Activated effector memory CD4-positive, alpha-beta T cell treated with Interleukin-2 at 50 U/mL for 16 hours (primary cell): Measurements from ENCODE around the gene DOP1B.
"Not testable (repeated sequence)": the region's sequence is repeated elsewhere in the genome, so short reads cannot be mapped to it uniquely, and the experiment has no call there.

Experiments used
- DNase-seq: peaks from one replicate; pipeline ENCODE4 v3.0.0-alpha.2; 2020

Gene DOP1B

GRCh38 chr21:36135391-36136102, 21.1 kb upstream of the DOP1B start:
- peak; percentile 51 for DNase-seq

- DNase-seq, result not testable (repeated sequence)
Measured at GRCh38 chr21:36139791-36140190, 16.8 kb upstream of the DOP1B start.

DNA sequence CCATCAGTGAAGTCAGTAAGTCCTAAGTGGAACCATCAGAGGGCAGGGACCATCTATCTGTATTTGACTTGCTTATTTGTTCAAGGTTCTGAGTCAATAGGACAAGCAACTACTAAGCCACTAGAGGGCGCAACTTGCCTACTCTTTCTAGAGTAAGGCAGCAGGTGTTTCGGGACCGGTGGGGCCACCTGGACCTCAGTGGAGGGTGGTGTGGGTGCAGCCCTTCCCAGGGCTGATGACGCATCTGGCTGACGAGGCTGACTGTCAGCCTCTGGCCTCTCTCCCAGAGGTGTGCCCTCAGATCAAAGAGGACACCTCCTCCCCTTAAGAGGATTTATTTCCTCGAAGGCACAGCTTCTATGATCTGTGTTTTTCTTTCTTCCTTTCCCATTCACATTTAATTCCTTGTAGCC, 15.1 kb upstream of the DOP1B start:
- DNase-seq, result peak; percentile 70

DNA sequence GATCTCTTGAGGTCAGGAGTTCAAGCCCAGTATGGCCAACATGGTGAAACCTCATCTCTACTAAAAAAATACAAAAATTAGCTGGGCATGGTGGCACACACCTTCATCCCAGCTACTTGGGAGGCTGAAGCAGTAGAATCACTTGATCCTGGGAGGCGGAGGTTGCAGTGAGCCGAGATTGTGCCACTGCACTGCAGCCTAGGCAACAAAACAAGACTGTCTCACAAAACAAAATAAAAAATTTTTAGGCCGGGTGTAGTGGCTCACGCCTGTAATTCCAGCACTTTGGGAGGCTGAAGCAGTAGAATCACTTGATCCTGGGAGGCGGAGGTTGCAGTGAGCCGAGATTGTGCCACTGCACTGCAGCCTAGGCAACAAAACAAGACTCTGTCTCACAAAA, 12.4 kb upstream of the DOP1B start:
- DNase-seq, result not testable (repeated sequence)

DNA sequence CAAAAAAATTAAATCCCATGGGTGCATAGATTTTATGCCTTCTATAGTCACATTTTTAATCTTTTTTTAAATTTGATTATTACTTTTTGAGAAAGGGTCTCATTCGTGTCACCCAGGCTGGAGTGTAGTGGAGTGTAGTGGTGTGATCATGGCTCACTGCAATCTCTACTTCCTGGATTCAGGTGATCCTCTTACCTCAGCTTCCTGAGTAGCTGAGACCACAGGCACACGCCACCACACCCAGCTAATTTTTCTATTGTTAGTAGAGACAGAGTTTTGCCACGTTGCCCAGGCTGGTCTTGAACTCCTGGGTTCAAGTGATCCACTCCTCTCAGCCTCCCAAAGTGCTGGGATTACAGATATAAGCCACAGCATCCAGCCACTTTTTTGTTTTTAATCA, 11.4 kb upstream of the DOP1B start:
- DNase-seq, result no peak

GRCh38 chr21:36147911-36148310, 8.7 kb upstream of the DOP1B start:
- DNase-seq, result no peak

- DNase-seq, result no peak
Measured at GRCh38 chr21:36148886-36149285, 7.7 kb upstream of the DOP1B start.

- DNase-seq, result no peak
Measured at GRCh38 chr21:36149788-36150711, 6.6 kb upstream of the DOP1B start.

DNA sequence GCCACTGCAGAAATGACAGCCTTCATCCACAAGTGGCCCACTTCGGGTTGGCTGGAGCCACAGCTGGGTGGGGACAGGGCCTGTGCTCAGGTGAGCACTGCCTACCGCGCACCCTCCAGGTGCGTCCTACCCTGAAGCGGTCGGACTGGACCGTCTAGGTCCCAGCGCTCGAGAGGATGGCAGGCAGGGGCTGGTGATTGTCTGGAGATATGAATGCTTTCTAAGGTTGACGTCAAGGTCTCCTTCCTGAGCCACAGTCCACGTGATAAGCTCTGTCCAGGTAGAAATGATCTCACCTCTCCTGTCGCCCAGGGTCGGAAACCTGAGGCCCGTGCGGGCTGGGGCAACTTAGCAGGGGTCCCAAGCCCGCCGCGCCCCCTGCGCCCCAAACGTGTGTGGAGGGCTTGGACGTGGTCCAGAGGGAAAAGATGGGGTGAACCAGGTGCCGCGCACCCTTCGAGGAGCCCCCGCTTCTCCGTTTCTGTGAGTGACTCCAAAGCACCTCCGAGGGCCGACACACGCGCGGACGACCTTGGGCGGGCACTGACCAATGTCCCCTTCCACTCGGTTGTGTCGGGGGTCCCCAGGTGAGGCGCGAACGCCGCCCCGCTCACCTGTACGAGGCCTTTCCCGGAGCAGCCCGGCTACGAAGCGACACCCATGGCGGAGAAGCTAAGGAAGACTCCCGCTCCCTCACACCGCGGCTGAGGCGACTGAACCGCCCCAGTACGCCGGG, 853 bp upstream of the DOP1B start:
- DNase-seq, result no peak

GRCh38 chr21:36156339-36156814, 247 bp upstream of the DOP1B start:
- DNase-seq, result peak; percentile 100

- no peak for DNase-seq
Measured at GRCh38 chr21:36159356-36159921, 2.8 kb downstream of the DOP1B start.

DNA sequence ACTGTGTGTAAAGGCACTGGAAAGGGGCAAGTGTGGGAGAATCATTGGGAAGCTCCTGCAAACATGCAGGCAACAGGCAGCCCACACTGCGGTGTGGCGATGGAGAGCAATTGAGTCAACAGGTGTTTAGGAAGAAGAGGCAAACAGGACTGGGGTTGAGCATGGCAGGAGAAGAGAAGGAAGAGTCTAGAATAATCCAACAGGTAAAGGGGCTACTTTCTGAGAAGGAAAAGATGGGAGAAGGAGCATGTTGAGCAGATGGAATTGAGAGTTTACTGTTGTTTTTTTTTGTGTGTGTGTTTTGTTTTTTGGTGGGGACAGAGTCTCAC, 4.2 kb downstream of the DOP1B start:
- no peak for DNase-seq

DNA sequence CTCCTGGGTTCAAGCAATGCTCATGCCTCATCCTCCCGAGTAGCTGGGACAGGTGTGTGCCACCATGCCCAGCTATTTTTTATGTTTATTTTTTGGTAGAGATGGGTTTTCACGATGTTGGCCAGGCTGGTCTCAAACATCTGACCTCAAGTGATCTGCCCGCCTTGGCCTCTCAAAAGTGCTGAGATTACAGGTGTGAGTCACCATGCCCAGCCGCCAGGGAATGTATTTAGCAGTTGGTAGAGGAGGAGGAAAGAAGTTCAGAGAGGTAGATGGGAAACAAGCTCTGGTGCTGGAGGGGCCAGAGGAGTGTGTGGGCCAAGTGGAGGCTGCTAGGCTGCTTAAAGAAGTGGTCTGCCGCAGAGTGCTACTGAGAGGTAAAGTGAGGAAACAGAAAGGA, 6.0 kb downstream of the DOP1B start:
- no peak for DNase-seq

DNA sequence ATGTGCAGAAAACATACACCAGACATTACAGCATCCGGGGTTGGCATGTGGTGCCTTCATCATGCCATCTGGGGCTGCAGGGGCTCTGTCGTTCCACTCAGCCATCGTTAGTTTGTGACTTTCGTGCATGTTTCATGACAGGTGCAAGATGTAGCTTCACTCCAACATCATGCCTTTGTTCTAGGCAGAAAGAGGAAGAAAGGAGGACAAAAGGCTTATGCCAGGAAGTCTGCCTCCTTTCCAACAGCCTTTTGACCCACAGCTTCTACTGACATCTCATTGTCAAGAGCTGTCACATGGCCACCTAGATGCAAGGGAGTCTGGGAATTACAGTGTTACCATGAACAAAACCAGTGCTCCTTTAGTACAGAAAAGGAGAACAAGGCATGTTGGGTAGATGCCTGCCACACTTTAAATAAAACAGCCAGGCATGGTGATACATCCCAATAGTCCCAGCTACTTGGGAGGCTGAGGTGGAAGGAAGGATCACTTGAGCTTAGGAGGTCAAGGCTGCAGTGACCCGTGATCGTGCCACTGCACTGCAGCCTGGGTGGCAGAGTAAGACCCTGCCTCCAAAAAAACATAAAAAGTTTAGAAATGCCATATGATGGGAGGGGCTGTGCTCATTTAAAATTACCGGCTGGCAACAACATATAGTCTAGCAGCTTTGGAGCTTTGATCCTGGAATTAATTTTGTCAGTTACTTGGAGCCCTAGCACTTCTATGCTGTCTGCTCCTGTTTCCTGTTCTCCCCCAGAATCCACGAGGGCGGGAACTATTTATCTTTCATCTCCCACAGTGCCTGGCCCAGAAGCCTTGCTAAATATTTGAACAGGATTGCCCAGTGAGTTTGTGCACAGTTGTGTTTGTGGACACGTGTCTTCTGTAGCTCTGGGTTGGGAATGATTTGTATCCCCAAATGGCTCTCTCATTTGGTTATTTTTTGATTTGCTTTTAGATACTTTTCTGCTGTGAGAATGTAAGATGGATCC, 7.4 kb downstream of the DOP1B start:
- DNase-seq, result no peak

GRCh38 chr21:36165356-36165755, 8.7 kb downstream of the DOP1B start:
- no peak for DNase-seq

GRCh38 chr21:36166705-36167104, 10.1 kb downstream of the DOP1B start:
- DNase-seq, result no peak

DNA sequence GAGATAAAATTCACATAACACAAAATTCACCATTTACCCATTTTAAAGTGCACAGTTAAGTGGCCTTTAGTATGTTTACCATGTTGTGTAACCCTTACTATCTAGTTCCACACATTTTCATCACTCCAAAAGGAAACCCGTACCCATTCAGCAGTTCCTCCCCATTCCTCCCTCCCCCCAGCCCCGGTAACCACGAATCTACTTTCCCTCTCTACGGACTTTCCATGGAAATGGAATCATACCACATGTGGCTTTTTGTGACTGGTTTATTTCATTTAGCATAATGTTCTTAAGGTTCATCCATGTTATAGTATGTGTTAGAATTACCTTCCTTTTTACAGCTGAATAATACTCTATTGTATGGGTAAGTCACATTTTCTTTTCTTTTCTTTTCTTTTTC, 10.9 kb downstream of the DOP1B start:
- DNase-seq, result no peak

DNA sequence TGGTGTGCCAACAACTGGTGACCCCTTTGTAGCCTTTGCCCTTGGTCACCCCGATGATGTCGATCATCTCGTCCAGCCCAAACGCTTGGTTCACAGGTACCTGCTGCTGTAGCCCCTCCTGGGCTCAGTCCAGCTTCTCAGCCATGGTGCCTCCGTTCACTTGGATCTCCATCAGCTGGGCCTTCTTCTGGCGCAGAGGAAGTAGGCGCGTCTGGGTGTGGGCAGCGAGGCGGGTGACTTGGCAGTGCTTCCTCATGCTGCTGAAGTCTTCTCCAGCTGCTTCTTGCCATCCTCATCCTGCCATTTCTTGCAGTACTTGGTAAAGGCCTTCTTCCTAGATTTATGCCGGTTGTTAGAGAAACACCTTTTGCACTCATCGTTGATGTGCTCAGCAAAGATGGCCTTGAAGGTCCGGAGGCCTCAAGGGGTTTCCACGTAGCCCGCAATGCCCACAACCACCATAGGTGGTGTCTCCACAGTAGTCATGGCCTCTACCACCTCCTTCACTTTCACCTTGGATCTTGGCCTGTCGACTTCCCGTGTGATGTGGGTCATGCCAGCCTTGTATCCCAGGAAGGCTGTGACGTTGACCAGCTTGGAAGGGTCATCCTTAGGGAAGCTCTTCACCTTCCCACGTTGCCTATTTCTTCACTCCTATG, 13.0 kb downstream of the DOP1B start:
- DNase-seq, result no peak

DNA sequence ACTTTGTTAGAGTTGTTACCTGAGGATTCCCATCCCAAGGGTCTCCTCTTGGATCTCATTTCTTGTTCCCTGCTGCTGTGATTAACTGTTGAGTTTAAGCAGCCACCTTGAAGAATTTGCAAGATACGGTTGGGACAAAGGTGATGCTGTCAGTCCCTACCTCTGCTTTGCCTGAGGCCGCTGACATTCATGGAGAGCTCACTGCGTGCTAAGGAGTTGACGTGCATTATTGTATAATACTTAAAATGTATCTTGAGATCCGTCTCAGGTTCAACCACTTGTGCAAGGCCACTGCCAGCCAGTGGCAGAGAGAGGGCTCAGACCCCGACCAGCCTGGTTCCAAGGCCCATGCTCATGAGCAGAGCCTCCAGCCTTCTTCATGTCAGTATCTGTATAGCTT, 14.2 kb downstream of the DOP1B start:
- no peak for DNase-seq

DNA sequence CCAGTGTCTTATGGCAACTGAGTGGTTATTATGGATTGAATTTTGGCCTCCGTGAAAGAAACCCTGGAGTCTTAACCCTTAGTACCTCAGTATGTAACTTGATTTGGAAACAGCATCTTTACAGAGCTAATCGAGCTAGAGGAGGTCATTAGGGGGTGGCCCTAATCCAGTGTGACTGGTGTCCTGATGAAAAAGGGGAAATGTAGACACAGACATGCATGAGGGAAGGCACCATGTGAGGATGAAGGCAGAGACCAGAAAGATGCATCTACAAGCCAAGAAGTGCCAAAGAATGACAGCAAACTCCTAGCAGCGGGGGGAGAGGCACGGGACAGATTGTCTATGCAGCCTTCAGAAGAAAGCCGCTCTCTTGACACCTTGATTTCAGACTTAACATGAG, 14.7 kb downstream of the DOP1B start:
- DNase-seq, result no peak

GRCh38 chr21:36171741-36172331, 15.2 kb downstream of the DOP1B start:
- no peak for DNase-seq
